ENCODE results near the gene SAMD4A. TPM values are rescaled to one million over a fixed set of nuclear protein-coding genes. Genes with fewer than 3 reads are reported as not detected.

SAMD4A gene
- total RNA-seq, 1 donor = 61.3 TPM

GRCh38 chr14:54787261-54787660, 220.3 kb downstream of the SAMD4A start:
- no peak overlapping the region for H3K4me3 ChIP-seq (ENCODE audit: low read depth, low read length)
- DNase-seq (ENCODE audit: low read depth) = no peak
- TF ChIP-seq, protein P1, sequence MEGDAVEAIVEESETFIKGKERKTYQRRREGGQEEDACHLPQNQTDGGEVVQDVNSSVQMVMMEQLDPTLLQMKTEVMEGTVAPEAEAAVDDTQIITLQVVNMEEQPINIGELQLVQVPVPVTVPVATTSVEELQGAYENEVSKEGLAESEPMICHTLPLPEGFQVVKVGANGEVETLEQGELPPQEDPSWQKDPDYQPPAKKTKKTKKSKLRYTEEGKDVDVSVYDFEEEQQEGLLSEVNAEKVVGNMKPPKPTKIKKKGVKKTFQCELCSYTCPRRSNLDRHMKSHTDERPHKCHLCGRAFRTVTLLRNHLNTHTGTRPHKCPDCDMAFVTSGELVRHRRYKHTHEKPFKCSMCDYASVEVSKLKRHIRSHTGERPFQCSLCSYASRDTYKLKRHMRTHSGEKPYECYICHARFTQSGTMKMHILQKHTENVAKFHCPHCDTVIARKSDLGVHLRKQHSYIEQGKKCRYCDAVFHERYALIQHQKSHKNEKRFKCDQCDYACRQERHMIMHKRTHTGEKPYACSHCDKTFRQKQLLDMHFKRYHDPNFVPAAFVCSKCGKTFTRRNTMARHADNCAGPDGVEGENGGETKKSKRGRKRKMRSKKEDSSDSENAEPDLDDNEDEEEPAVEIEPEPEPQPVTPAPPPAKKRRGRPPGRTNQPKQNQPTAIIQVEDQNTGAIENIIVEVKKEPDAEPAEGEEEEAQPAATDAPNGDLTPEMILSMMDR (IDR thresholded peaks at IDR 0.05; ENCODE audit: insufficient read depth, low read depth, low read length) = no peak

DNA sequence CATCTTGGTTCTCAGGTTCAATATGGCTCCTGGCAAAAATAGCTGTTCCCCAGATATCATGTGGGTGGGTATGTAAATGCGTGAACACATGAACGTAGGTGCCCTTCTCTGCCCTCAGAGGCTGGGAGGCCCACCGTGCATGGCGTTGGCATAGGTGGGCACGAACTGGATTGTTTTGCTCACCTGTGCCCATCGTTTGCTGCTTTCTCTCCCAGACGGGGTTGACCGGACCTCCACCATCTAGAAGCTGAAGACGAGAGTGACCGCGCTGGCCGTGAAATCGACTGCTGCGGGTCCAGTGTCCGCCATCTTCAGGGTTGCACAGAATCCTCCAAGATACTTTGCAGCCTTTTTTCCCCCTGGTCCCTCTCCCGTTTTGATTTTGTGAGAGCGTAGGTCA, 221.8 kb downstream of the SAMD4A start:
- no peak overlapping the region for H3K4me3 ChIP-seq (ENCODE audit: low read depth, low read length)
- TF ChIP-seq, protein P1 (IDR thresholded peaks at IDR 0.05; ENCODE audit: insufficient read depth, low read depth, low read length) = no peak
- no peak for DNase-seq (ENCODE audit: low read depth)

GRCh38 chr14:54789166-54789565, 222.2 kb downstream of the SAMD4A start:
- TF ChIP-seq, protein P1 (IDR thresholded peaks at IDR 0.05; ENCODE audit: insufficient read depth, low read depth, low read length) = no peak
- no peak overlapping the region for H3K4me3 ChIP-seq (ENCODE audit: low read depth, low read length)
- DNase-seq (ENCODE audit: low read depth) = no peak

DNA sequence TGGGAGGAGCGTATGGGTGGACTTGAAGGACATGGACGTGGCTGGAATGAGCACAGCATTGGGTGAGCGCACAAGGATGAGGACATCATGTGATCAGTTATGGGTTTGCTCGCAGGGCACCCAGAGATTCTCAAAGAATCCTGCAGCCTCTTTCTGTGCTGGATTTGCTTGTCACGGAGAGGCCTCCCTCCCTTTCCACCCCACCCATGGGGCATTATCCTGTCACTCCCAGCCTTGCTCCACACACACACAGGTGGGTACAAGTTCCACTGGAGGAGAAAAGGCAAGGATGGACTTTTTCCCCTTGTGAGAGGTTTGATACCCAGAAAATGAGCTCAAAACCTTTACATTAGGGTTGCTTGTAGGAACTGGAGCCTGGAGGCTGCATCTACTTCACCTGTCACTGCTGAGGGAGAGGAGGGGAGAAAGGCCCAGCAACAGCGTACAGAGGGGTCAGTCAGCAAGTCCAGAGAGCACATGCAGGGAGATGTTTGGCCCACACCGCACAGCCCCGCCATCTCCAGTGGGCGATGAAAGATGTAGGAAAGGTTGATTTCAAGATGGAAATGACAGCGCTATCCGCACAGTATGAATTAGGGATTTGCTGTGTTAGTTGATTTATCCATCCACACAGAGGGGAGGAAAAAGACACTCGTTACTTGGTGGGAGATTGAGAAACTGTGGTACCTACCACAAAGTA, 223.0 kb downstream of the SAMD4A start:
- TF ChIP-seq, protein P1 (IDR thresholded peaks at IDR 0.05; ENCODE audit: insufficient read depth, low read depth, low read length) = no peak
- no peak overlapping the region for H3K4me3 ChIP-seq (ENCODE audit: low read depth, low read length)
- DNase-seq (ENCODE audit: low read depth) = no peak

DNA sequence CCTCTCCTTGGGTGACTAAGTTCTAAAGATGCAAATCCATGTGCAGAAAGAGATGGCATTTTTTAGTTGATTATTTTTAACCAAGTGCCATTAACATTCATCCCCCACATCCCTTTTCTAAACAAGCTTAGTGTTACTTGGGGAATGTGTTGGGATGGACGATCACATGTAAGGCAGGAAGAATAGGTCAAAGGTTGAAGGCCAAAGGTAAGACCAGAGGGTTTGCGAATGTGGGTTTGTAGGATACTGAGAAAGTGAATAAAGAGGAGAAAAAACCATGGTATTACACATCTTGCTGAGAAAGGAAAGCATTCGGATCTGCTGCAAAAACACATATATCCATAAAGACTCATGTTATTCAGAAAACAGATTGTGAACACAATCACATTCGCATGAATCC, 224.1 kb downstream of the SAMD4A start:
- DNase-seq (ENCODE audit: low read depth) = no peak
- H3K4me3 ChIP-seq (ENCODE audit: low read depth, low read length) = no peak overlapping the region
- TF ChIP-seq, protein P1 (IDR thresholded peaks at IDR 0.05; ENCODE audit: insufficient read depth, low read depth, low read length) = no peak

DNA sequence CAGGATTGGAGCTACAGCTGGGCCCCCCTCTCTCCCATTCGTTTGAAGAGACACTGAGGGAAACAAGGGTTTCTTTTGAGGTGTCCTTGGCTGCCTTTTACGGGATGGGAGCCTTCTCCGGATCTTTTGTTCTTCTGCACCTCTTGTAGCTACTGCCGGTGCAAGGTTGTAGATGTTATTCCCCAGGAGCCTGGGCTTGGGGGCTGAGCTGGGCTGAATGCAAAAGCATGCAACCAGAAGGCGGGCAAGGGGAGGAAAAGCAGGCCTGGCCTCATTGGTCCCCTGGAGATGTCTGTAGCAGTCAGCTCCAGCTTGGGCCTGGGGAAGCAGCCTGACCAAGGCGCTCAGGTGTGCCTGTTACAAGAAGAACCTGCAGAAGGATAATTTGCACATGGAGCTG, 225.4 kb downstream of the SAMD4A start:
- no peak for DNase-seq (ENCODE audit: low read depth)
- no peak overlapping the region for H3K4me3 ChIP-seq (ENCODE audit: low read depth, low read length)
- TF ChIP-seq, protein P1 (IDR thresholded peaks at IDR 0.05; ENCODE audit: insufficient read depth, low read depth, low read length) = no peak

GRCh38 chr14:54794159-54794558, 227.2 kb downstream of the SAMD4A start:
- no peak for DNase-seq (ENCODE audit: low read depth)
- no peak overlapping the region for H3K4me3 ChIP-seq (ENCODE audit: low read depth, low read length)
- TF ChIP-seq, protein P1 (IDR thresholded peaks at IDR 0.05; ENCODE audit: insufficient read depth, low read depth, low read length) = no peak
